CD4-positive, alpha-beta T cell treated with Interleukin-4 for 1 hour (primary cell): ENCODE results near the gene ZNF423.

Experiments used
- DNase-seq, 2 donors: peaks; one replicate each; pipeline ENCODE4 v3.0.0-alpha.2; 2020 to 2022

Gene ZNF423

GRCh38 chr16:49747654-49748053 lies 108.3 kb downstream of the ZNF423 start:
- no peak for DNase-seq

- DNase-seq = no peak
Measured at GRCh38 chr16:49746545-49746944, 109.4 kb downstream of the ZNF423 start.

GRCh38 chr16:49745311-49745747 lies 110.6 kb downstream of the ZNF423 start:
- DNase-seq = no peak

- no peak for DNase-seq
Measured at GRCh38 chr16:49744244-49745220, 111.4 kb downstream of the ZNF423 start.

- DNase-seq = no peak
Measured at GRCh38 chr16:49743658-49744057, 112.3 kb downstream of the ZNF423 start.

GRCh38 chr16:49743203-49743464 lies 112.8 kb downstream of the ZNF423 start:
- no peak for DNase-seq

GRCh38 chr16:49742428-49743202 lies 113.3 kb downstream of the ZNF423 start:
- no peak for DNase-seq

- DNase-seq = no peak
Measured at GRCh38 chr16:49740256-49740655, 115.7 kb downstream of the ZNF423 start.

- no peak for DNase-seq
Measured at GRCh38 chr16:49739381-49739780, 116.5 kb downstream of the ZNF423 start.

GRCh38 chr16:49738832-49739231 lies 117.1 kb downstream of the ZNF423 start:
- no peak for DNase-seq

- no peak for DNase-seq
Measured at GRCh38 chr16:49738001-49738400, 117.9 kb downstream of the ZNF423 start.

GRCh38 chr16:49737541-49737940 lies 118.4 kb downstream of the ZNF423 start:
- DNase-seq = no peak

- DNase-seq = no peak
Measured at GRCh38 chr16:49734331-49734730, 121.6 kb downstream of the ZNF423 start.

- no peak for DNase-seq
Measured at GRCh38 chr16:49733313-49734009, 122.5 kb downstream of the ZNF423 start.

- DNase-seq = no peak
Measured at GRCh38 chr16:49731911-49732310, 124.0 kb downstream of the ZNF423 start.

GRCh38 chr16:49730772-49731171 lies 125.1 kb downstream of the ZNF423 start:
- no peak for DNase-seq

- no peak for DNase-seq
Measured at GRCh38 chr16:49727611-49728010, 128.3 kb downstream of the ZNF423 start.

GRCh38 chr16:49726155-49726554 lies 129.8 kb downstream of the ZNF423 start:
- DNase-seq = no peak

- no peak for DNase-seq
Measured at GRCh38 chr16:49725651-49726050, 130.3 kb downstream of the ZNF423 start.

- DNase-seq = no peak
Measured at GRCh38 chr16:49724774-49725173, 131.1 kb downstream of the ZNF423 start.

- no peak for DNase-seq
Measured at GRCh38 chr16:49723310-49723709, 132.6 kb downstream of the ZNF423 start.

GRCh38 chr16:49720225-49720624 lies 135.7 kb downstream of the ZNF423 start:
- no peak for DNase-seq

GRCh38 chr16:49717689-49718088 lies 138.2 kb downstream of the ZNF423 start:
- DNase-seq = no peak
